HTR-8/SVneo (cell line): ENCODE results near the gene ADGRV1.
"Not testable (repeated sequence)": the region's sequence is repeated elsewhere in the genome, so short reads cannot be mapped to it uniquely, and the experiment has no call there.

Source experiments
- DNase-seq: peaks from one replicate; pipeline ENCODE4 v3.0.0; 2011; ENCODE audit warnings: low spot score, mixed read lengths; ENCODE audit not compliant: insufficient read length
- FAIRE-seq: peaks from 2 replicates; lab custom pipeline; 2011; peaks lifted over from hg19 to GRCh38; lab: Jason Lieb, UNC

The ADGRV1 gene

DNA sequence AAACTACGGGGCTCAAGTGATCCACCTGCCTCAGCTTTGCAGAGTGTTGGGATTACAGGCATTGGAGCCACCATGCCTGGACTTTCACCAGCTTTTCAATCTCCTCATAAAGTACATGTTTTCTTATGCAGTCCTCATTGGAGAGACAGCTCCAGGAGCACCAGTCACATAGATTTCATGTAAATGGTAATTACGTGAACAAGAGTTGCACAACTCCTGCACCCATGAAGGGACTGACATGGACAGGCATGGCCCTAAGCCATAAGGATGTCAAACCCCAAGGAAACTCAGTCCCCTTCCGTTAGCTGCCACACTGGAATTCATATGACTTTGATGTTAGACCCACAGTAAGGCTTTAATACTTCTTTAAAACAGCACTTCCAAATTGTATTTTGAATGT is 7.6 kb upstream of the ADGRV1 start:
- no peak for DNase-seq
- FAIRE-seq, result no peak

DNA sequence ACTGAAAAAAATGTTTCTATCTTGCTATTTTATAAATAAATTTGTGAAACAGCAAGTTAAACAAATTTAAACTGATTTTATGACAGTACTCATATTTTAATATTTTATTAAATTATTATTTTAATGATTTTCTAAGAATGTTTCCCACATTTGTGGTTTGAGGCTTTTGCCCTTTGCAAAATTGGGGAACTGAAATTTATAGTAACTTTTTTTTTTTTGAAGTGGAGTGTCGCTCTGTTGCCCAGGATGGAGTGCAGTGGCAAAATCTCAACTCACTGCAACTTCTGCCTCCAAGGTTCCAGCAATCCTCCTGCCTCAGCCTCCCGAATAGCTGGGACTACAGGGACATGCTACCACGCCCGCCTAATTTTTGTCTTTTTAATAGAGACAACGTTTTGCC is 7.2 kb upstream of the ADGRV1 start:
- DNase-seq, result no peak
- no peak for FAIRE-seq

DNA sequence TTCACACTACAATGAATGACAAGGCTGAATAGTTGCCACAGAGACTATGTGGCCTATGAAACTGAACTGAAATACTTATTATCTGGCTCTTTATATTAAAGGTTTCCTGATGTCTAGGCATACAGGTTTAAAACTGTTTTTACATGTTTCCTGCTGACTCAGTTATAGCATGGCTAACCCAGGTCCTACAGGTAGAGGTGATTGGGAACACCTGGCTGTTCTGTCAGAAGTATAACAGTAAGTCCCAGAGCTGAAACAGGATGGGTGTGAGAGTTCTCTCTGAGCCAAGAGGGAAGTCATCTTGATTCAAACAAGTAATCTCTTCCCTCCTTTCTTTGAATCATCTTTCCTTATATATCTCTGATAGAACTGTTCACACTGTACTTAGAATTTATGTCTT is 4.9 kb upstream of the ADGRV1 start:
- DNase-seq (no peak), FAIRE-seq (no peak)

DNA sequence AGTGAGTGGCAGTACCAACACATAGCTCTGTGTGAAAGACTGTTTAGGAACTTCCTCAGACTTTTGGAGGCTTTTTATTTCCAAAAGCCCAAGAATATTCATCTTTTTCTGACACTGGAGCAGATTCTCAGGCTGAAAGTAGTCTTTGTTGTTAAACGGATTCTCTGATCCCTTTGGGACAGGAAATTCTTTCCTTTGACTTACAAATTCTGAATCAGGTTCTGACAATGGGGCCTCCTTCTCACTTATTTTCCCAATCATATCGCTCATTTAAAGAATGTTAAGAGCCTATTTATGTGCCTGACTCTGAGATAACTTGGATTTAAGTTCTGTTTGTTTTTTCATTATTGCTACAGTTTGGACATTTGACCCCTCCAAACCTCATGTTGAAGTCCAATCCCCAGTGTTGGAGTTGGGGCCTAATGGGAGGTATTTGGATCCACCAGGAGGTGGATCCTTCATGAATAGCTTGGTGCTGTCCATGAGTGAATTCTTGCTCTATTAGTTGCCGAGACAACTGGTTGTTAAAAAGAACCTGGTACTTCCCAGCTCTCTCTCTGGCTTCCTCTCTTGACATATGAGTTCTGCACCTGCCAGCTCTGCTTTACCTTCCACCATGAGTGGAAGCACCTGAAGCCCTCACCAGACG is 4.1 kb upstream of the ADGRV1 start:
- no peak for FAIRE-seq
- no peak for DNase-seq

DNA sequence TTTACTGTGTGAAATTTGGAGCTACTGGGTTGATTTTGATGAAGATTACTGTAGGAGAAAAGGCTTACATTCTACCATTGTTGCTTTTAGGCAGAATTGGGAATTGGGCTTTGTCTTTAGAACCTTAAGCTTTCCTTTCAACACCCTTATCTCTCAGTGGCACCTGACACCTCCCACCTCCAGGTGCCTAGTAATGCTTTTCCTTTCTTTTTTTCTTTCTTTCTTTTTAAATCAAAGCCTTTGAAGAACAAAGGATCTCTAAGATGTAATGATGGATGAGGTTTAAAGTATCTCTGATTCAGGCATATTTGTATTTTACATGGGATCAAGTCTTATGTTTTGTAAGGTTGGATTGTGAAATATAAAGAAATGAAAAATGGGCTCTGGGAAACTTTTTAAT is 2.9 kb upstream of the ADGRV1 start:
- no peak for DNase-seq
- FAIRE-seq, result no peak

DNA sequence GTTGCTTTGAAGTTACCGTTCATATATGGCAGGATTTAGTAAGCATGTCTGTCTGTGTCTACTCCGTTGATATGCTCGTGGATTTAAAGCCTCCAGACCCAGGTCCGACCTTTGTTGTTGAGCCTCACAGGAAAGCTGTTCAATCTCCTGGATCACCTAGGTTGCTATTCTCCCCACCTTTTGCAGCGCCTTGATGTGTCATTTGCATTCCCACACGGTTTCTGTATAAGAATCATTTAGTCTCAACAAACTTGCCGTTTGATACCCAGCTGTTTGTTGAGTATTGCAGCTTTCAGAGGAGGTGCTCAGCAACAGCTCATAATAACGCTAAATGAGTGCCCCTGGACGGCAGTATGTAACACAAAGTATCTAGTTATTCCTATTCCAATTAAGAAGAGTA is 1.2 kb upstream of the ADGRV1 start:
- DNase-seq (no peak), FAIRE-seq (no peak)

DNA sequence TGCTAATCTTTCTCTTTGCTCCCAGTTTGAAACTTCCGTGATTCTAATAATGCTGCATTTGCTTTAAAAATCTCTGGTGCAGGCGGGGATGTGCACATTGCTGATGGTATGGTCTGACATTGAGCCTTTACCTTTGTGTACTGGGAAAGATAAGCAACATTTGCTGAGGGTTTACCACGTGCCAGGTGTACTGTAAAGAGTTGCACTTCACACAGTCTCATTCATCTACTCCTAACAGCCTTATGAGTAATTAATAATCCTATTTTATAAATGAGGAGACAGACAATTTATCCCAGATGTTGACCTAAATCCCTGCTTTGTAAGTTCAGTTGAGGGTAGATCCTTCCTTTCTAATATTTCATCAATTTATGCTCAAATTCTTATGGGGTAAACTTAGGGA is 726 bp upstream of the ADGRV1 start:
- no peak for DNase-seq
- no peak for FAIRE-seq

DNA sequence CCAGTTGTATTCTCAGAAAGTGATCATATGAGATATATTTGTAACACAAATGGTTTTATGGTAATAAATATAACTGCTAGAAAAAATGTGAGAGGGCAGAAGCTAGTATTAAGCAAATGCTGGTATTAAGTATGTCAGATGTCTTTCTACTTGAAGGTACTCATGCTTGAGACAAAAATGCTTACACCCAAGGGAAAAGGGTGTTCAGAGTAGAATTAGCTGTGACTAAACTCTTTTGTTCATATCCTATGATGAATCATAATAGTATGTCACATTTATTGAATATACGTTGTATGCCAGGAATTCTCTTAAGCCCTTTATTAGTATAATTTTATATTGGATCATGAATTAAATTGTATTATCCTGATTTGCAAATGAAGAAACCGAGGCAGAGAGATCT is 2.2 kb downstream of the ADGRV1 start:
- FAIRE-seq (no peak), DNase-seq (no peak)

DNA sequence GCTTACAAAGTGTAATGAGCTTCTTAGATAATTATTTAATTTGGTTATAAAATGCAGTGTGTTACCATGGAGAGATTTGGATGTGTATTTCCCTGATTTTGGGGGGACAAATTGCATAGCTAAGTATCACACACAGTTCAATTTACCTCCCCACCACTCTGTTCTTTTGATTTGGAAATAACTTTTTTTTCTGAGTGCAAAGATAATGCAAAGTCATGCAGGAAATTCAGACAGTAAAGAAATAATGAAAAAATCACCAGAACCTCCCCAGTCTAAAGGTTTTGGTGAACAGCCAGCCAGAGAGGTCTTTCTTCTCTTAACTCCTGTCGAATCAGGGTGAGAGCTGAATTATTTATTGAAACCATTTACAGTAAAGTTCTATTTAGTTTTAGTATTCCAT is 3.2 kb downstream of the ADGRV1 start:
- DNase-seq, result no peak
- no peak for FAIRE-seq

DNA sequence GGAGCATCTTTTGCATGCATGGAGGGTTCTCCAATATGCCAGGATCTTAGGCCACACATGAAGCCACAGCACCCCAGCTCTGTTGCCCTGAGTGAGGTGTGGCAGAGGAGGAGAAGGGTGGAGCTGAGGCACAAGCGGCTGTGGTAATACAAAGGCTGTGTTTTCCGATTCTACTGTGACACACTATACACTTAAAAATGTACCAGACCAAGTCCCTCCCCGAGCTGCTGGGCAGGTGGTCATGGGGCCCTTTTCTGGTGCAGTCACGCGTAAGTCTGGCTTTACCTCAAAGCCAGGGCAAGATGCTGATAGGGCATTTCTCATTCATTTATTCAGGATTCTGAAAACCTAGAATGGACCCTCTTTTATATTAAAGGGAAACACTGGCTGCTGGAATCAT is 3.7 kb downstream of the ADGRV1 start:
- FAIRE-seq (no peak), DNase-seq (no peak)

DNA sequence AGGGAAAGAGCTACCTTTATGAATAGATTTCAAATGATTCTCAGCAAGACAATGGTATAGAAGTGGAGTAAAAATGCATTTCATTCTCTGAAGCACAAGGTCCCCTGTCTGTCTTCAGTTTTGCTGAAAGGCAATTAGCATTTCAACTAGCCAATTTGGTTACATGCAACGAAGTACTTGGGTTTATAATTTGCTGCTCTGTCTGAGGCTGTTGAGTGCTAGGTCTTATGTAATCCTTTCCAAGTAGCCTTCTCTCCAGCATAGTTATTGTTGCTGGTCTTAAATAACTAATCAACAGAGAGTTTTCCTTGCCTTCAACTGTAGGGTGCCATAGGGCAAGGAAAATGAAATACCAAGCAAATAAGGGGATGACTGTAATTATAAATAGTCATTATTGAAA is 4.5 kb downstream of the ADGRV1 start:
- no peak for FAIRE-seq

DNA sequence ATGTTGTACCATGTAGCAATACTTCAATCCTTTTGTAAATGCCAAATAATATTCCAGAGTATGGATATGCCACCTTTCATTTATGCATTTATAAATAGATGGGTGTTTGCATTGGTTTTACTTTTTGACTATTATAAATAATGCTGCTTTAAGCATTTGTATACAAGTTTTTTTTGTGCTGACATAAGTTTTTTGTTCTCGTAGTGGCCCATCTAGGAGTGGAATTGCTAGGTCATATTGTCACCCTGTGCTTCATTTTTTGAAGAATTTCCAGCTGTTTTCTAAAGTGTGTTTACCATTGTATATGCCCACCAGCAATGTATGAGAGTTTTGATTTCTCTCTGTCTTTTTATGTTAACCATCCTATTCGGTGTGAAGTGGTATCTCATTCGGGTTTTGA is 6.9 kb downstream of the ADGRV1 start:
- FAIRE-seq, result no peak
- DNase-seq, result no peak

More for the DNA sequence above, 4.5 kb downstream of the ADGRV1 start:
- DNase-seq, result no peak

DNA sequence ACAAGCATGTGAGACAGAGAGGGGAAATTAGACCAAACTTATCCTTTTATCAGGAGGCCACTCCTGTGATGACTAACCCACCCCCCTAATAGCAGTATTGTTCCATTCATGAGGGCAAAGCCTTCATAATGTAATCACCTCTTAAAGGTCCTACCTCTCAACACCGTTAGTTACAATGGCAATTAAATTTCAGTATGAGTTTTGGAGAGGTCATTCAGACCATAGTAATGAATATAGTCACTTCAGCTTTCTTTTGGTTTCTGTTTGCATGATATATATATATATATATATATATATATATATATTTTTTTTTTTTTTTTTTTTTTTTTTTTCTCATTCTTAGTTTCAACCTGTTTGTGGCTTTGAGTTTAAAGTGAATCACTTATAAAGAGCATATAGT is 10.5 kb downstream of the ADGRV1 start:
- FAIRE-seq (no peak), DNase-seq (no peak)

DNA sequence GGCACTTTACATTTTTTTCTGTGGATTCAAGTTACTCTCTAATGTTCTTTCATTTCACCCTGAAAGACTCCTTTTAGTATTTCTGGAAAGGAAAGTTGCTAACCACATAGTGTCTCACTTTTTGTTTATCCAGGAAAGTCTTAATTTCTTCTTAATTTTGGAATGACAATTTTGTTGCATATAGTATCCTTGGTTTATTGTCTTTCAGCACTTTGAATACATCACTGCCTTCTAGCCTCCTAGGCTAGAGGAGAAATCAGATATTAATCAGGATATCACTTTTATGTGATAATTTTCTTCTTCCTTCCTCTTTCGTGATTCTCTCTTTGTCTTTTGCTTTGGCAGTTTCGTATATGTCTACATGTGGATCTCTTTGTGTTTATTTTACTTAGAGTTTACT is 11.4 kb downstream of the ADGRV1 start:
- DNase-seq (no peak), FAIRE-seq (no peak)

DNA sequence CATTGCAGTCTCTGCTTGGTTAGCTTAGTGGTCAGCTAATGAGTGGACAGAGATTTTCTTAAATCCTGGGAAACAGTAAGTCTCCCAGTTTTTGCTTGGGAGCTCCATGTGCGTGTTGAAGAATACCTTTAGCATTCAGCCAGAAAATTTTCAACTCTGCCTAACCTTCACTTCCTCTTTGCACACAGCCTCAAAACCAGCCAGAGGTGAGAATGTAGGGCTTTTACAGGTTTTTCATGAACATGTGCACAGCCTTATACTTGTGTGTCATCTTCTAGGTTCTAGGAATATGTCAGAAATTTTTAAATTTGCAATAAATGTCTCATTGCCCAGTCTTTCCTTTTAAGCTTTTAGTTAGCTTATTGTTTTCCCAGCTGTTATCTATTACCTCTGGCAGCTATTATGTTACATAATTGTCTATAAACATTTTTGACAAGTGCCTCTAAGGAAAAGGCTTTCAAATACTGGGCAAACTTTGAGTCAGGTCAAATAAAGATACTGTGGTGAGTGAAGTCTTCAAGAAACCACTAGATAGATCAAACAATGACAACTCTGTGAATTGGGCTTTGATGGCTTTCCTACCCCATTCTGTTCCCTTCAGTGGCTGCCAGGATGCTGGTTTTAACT is 12.7 kb downstream of the ADGRV1 start:
- DNase-seq, result no peak
- FAIRE-seq, result no peak

DNA sequence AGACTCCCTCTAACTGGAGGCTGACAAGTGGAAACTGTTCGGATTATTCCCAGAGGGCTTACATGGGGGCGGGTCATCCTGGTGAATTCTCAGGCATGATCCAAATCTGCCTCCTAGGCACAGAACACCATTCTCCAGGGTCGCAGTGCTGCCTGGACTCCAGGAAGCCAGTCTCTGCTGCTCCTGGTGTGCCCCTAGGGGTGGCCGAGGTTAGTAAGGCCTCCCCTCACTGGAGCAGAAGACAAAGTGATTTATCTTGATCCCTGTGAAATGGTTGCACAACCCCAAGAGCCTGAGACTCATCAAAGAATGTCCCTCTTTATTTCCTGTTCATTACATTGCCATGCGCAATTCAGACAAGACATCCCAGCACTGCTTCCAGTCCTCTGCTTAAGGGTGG is 17.1 kb downstream of the ADGRV1 start:
- DNase-seq (no peak), FAIRE-seq (no peak)

DNA sequence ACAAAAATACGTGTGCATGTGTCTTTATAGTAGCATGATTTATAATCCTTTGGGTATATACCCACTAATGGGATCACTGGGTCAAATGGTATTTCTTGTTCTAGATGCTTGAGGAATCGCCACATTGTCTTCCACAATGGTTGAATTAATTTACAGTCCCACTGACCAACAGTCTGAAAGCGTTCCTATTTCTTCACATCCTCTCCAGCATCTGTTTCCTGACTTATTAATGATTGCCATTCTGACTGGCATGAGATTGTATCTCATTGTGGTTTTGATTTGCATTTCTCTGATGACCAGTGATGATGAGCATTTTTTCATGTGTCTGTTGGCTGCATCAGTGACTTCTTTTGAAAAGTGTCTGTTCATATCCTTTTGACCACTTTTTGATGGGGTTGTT is 18.0 kb downstream of the ADGRV1 start:
- DNase-seq, FAIRE-seq: not testable (repeated sequence)

DNA sequence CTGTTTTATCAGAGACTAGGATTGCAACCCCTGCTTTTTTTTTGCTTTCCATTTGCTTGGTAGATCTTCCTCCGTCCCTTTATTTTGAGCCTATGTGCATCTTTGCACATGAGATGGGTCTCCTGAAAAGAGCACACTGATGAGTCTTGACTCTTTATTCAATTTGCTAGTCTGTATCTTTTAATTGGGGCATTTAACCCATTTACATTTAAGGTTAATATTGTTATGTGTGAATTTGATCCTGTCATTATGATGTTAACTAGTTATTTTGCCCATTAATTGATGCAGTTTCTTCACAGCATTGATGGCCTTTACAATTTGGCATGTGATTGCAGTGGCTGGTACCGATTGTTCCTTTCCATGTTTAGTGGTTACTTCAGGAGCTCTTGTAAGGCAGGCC is 21.3 kb downstream of the ADGRV1 start:
- FAIRE-seq, DNase-seq: not testable (repeated sequence)

DNA sequence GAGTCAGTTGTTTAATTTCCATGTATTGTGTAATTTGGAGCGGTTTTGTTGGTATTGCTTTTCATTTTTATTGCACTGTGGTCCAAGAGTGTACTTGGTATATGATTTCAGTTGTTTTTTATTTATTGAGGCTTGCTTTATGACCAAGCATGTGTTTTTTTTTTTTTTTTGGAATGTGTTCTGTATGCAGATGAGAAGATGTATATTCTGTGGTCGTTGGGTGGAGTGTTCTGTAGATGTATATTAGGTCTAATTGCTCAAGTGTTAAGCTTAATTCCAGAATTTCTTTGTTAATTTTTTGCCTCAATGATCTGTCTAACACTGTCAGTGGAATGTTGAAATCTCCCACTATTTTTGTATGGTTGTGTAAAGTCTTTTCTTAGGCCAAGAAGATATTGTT is 23.4 kb downstream of the ADGRV1 start:
- DNase-seq (no peak), FAIRE-seq (no peak)

DNA sequence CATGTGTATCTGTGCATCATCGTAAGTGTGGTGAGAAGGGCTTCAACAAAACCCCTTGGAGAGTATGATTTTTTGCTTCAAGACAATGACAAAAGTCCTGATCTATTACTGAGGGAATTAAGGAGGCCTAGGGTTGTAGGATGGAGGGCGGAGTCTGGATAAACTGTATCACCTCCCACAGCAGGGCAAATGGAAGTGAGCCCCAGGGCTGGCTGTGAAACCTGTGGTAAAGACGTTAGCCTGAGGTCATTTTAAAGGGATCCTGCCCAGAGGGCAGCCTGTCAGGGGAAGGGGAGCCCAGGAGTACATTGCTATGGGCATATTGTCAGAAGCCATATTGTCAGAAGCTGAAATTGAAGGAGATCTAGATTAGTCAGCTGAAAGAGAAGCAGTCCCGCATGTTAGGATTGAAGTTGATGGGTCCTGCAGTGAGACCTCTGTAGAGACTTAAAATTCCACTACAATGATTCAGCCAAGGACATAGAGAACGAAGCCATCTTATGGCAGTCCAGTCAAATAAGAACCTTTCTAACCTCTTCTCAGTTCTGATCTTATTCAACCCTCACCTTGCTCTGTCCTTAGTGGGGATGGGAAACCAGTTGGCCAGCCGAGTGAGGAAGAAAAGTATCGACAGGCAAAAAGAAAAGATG is 26.9 kb downstream of the ADGRV1 start:
- FAIRE-seq (no peak), DNase-seq (no peak)

DNA sequence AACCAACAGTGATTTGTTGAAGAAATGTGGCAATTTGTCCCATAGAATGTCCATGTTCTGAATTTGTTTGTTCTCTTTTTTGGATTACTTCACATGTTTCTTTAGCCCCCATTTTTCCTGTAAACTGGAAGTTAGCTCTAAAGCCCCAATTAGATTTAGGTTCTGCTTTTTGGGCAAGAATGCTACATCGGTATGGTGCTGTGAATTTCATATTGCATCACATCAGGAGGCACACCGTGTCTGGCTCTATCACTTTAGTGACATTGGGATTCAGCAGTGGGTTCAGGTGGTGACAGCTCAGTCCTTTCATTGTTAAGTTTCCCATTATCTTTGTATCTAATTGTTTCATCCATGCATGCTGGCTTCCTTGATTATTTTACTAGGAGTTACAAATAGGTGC is 27.9 kb downstream of the ADGRV1 start:
- DNase-seq (no peak), FAIRE-seq (no peak)

DNA sequence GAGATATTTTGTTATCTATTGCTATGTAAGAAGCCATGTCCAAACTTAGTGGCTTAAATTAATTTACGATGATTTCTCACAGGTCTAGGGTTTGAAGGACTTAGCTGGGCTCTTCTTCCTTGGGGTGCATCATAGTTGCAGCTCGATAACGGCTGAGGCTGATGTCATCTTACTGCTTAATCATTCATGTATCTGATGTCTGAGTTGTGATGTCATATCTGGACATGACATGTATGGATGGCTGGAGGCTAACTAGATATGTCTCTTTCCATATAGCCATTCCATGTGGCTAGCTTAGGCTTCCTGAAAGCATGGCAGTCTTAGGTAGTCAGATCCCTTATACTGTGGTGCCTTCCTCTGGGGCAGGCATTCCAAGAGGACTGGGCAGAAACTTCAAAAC is 31.6 kb downstream of the ADGRV1 start:
- DNase-seq, result no peak
- FAIRE-seq, result no peak
